ENCODE data around the gene RTN1. TPM values are rescaled to one million over a fixed set of nuclear protein-coding genes. Genes with fewer than 3 reads are reported as not detected.

Gene RTN1
- total and polyA plus RNA-seq, 2 experiments from 2014 or later: 0.15 TPM; not detected in 1

- H3K27me3 ChIP-seq (replicated peaks; ENCODE audit: insufficient read depth): peaks cover 31% of the 10 kb centered on the region
- in situ Hi-C loops (cut with MboI): loop anchor here (25.0 kb wide), 1 partner anchor 554 kb away; no protein-coding TSS in a partner anchor
- H3K27ac ChIP-seq: no peak overlapping the region
- H3K4me2 ChIP-seq (ENCODE audit: unreplicated experiment): no peak overlapping the region
- H3K9me3 ChIP-seq (ENCODE audit: low read depth): no peaks in the 10 kb centered on the region
- H4K20me1 ChIP-seq (ENCODE audit: insufficient read depth): no peaks in the 10 kb centered on the region
- H3K4me3 ChIP-seq: no peak overlapping the region
- 49 to 58% methylated on average over 3 of the region's 3 CpGs for WGBS, 2 experiments (ENCODE audit: low coverage in 1 of 2, low lambda C conversion rate in 2 of 2, missing lambda C conversion rate in 2 of 2)
- H3K4me1 ChIP-seq (ENCODE audit: insufficient read depth): no peaks in the 10 kb centered on the region
- no peak overlapping the region for H3K9ac ChIP-seq
- no peaks in the 10 kb centered on the region for H3K9me2 ChIP-seq (ENCODE audit: insufficient read depth)
- H3F3A ChIP-seq (ENCODE audit: insufficient read depth): no peaks in the 10 kb centered on the region
- H2AFZ ChIP-seq: no peak overlapping the region
- no peak for TF ChIP-seq EZH2 (IDR thresholded peaks at IDR 0.05; ENCODE audit: insufficient read depth, poor library complexity, severe bottlenecking)
- no peak for TF ChIP-seq EZH2phosphoT487 (IDR thresholded peaks at IDR 0.05; ENCODE audit: insufficient read depth, low read depth)
- no peaks in the 10 kb centered on the region for H3K79me2 ChIP-seq (ENCODE audit: insufficient read depth)
- no peak for DNase-seq
- H3K36me3 ChIP-seq (ENCODE audit: low read depth): no peaks in the 10 kb centered on the region
Measured at GRCh38 chr14:59633486-59633885, 237.1 kb downstream of the RTN1 start.

- Histone ChIP-seq H3K4me2 (ENCODE audit: unreplicated experiment) (no peak overlapping the region), H3K4me3 (no peak overlapping the region), H3K27me3 (replicated peaks; ENCODE audit: insufficient read depth) (peaks cover 33% of the 10 kb centered on the region), H3K9me3 (ENCODE audit: low read depth) (no peaks in the 10 kb centered on the region), H3K9ac (no peak overlapping the region), H3K36me3 (ENCODE audit: low read depth) (no peaks in the 10 kb centered on the region), H3K4me1 (ENCODE audit: insufficient read depth) (no peaks in the 10 kb centered on the region), H2AFZ (no peak overlapping the region), H3F3A (ENCODE audit: insufficient read depth) (no peaks in the 10 kb centered on the region), H3K27ac (no peak overlapping the region), H3K9me2 (ENCODE audit: insufficient read depth) (no peaks in the 10 kb centered on the region), H3K79me2 (ENCODE audit: insufficient read depth) (no peaks in the 10 kb centered on the region), H4K20me1 (ENCODE audit: insufficient read depth) (no peaks in the 10 kb centered on the region)
- 59 to 67% methylated on average over 3 of the region's 3 CpGs for WGBS, 2 experiments (ENCODE audit: low coverage in 1 of 2, low lambda C conversion rate in 2 of 2, missing lambda C conversion rate in 2 of 2)
- peak; percentile 40 for DNase-seq
- in situ Hi-C loops (cut with MboI): loop anchor here (25.0 kb wide), 1 partner anchor 555 kb away; no protein-coding TSS in a partner anchor
- TF ChIP-seq EZH2 (IDR thresholded peaks at IDR 0.05; ENCODE audit: insufficient read depth, poor library complexity, severe bottlenecking): no peak
- TF ChIP-seq EZH2phosphoT487 (IDR thresholded peaks at IDR 0.05; ENCODE audit: insufficient read depth, low read depth): no peak
Measured at GRCh38 chr14:59632381-59632780, 238.2 kb downstream of the RTN1 start.

- Histone ChIP-seq H3K4me3 (no peak overlapping the region), H3K36me3 (ENCODE audit: low read depth) (no peaks in the 10 kb centered on the region), H3K4me1 (ENCODE audit: insufficient read depth) (no peaks in the 10 kb centered on the region), H3K9me2 (ENCODE audit: insufficient read depth) (no peaks in the 10 kb centered on the region), H3K27me3 (replicated peaks; ENCODE audit: insufficient read depth) (peaks cover 40% of the 10 kb centered on the region), H3K27ac (no peak overlapping the region), H3F3A (ENCODE audit: insufficient read depth) (no peaks in the 10 kb centered on the region), H3K4me2 (ENCODE audit: unreplicated experiment) (no peak overlapping the region), H2AFZ (no peak overlapping the region), H4K20me1 (ENCODE audit: insufficient read depth) (no peaks in the 10 kb centered on the region), H3K79me2 (ENCODE audit: insufficient read depth) (no peaks in the 10 kb centered on the region), H3K9ac (no peak overlapping the region), H3K9me3 (ENCODE audit: low read depth) (no peaks in the 10 kb centered on the region)
- in situ Hi-C loops (cut with MboI): loop anchor here (25.0 kb wide), 1 partner anchor 556 kb away; no protein-coding TSS in a partner anchor
- no peak for TF ChIP-seq EZH2phosphoT487 (IDR thresholded peaks at IDR 0.05; ENCODE audit: insufficient read depth, low read depth)
- TF ChIP-seq EZH2 (IDR thresholded peaks at IDR 0.05; ENCODE audit: insufficient read depth, poor library complexity, severe bottlenecking): no peak
- peak; percentile 7 for DNase-seq
- WGBS, 2 experiments (ENCODE audit: low coverage in 1 of 2, low lambda C conversion rate in 2 of 2, missing lambda C conversion rate in 2 of 2): 23 to 24% methylated on average over 3 of the region's 3 CpGs
Measured at GRCh38 chr14:59631237-59631636, 239.3 kb downstream of the RTN1 start.

- peaks cover 42% of the 10 kb centered on the region for H3K27me3 ChIP-seq (replicated peaks; ENCODE audit: insufficient read depth)
- no peak for TF ChIP-seq EZH2 (IDR thresholded peaks at IDR 0.05; ENCODE audit: insufficient read depth, poor library complexity, severe bottlenecking)
- no peak for TF ChIP-seq EZH2phosphoT487 (IDR thresholded peaks at IDR 0.05; ENCODE audit: insufficient read depth, low read depth)
- no peaks in the 10 kb centered on the region for H3K9me3 ChIP-seq (ENCODE audit: low read depth)
- H3K4me3 ChIP-seq: peak overlapping the region; percentile 60
- no peaks in the 10 kb centered on the region for H3K9me2 ChIP-seq (ENCODE audit: insufficient read depth)
- H3K27ac ChIP-seq: no peak overlapping the region
- H3K9ac ChIP-seq: no peak overlapping the region
- no peaks in the 10 kb centered on the region for H4K20me1 ChIP-seq (ENCODE audit: insufficient read depth)
- H3F3A ChIP-seq (ENCODE audit: insufficient read depth): no peaks in the 10 kb centered on the region
- peak overlapping the region; percentile 63 for H2AFZ ChIP-seq
- DNase-seq: peak; percentile 30
- H3K79me2 ChIP-seq (ENCODE audit: insufficient read depth): no peaks in the 10 kb centered on the region
- no peaks in the 10 kb centered on the region for H3K36me3 ChIP-seq (ENCODE audit: low read depth)
- H3K4me2 ChIP-seq (ENCODE audit: unreplicated experiment): peak overlapping the region; percentile 64
- in situ Hi-C loops (cut with MboI): loop anchor here (25.0 kb wide), 1 partner anchor 557 kb away; no protein-coding TSS in a partner anchor
- no peaks in the 10 kb centered on the region for H3K4me1 ChIP-seq (ENCODE audit: insufficient read depth)
- 2 to 3% methylated on average over 49 to 51 of the region's 57 CpGs for WGBS, 2 experiments (ENCODE audit: low coverage in 1 of 2, low lambda C conversion rate in 2 of 2, missing lambda C conversion rate in 2 of 2)
Measured at GRCh38 chr14:59630288-59630963, 240.2 kb downstream of the RTN1 start.

All from GM23248 (cell line).